Hematopoietic multipotent progenitor cell treated with erythropoietin and hydrocortisone succinate and interleukin-3 and kit ligand, for 4 days (in vitro differentiated cells): Measurements from ENCODE around the gene DAZAP2.
"Not testable (repeated sequence)": the region's sequence is repeated elsewhere in the genome, so short reads cannot be mapped to it uniquely, and the experiment has no call there.

ENCODE experiments used
- DNase-seq: peaks from one replicate; pipeline ENCODE4 v3.0.0-alpha.2; 2015

DAZAP2 gene

DNA sequence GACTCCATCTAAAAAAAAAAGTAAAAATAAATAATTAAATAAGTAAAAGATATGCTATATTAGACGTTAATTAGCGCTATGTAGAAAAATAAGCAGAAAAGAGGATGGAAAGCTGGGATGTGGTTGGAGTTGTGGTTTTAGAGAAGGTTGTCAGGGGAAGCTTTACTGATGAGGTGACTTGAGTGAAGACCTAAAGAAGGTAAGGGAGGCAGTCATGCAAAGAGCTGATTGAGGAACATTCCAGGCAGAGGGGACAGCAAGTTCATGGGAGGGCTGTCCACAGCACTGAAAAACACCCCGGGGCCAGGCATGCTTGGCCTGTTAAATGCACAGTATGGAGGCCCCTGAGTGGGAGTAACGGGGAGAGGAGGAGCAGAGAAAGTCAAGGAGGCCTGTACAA is 15.9 kb downstream of the DAZAP2 start:
- no peak for DNase-seq

GRCh38 chr12:51259600-51259999 is 21.0 kb downstream of the DAZAP2 start:
- not testable (repeated sequence) for DNase-seq

DNA sequence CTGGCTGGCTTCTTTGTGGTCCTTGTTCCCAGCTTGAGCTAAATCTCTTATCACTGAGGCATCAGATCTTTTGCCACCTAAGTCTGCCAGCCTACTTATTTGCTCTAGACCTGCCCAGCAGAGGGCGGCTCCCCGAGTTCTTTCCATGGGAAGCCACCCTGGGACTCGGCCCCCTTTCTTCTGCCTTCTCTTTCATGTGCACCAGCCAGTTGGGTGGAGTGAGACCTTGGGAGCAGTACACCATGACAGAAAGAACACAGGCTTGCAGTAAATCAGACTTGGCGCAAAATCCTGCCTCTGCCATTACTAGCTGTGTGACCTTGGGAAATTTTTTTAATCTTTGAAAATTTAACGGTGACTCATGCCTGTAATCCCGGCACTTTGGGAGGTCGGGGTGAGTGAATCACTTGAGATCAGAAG is 24.1 kb downstream of the DAZAP2 start:
- DNase-seq = peak; percentile 79

- DNase-seq = no peak
Observed at GRCh38 chr12:51263341-51263740, 24.7 kb downstream of the DAZAP2 start.

DNA sequence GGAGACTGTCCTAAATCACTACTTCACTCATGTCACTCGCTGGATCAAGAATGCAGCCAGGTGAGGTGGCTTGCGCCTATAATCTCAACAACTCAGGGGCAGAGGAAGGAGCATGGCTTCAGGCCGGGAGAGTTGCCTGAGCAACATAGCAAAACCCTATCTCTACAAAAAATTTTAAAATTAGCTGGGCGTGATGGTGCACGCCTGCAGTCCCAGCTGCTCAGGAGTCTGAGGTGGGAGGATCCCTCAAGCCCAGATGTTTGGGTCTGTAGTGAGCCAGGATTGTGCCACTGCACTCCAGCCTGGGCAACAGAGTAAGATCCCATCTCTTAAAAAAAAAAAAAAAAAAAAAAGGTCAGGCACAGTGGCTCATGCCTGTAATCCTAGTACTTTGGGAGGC is 25.7 kb downstream of the DAZAP2 start:
- no peak for DNase-seq

GRCh38 chr12:51265024-51265423 is 26.4 kb downstream of the DAZAP2 start:
- no peak for DNase-seq

DNA sequence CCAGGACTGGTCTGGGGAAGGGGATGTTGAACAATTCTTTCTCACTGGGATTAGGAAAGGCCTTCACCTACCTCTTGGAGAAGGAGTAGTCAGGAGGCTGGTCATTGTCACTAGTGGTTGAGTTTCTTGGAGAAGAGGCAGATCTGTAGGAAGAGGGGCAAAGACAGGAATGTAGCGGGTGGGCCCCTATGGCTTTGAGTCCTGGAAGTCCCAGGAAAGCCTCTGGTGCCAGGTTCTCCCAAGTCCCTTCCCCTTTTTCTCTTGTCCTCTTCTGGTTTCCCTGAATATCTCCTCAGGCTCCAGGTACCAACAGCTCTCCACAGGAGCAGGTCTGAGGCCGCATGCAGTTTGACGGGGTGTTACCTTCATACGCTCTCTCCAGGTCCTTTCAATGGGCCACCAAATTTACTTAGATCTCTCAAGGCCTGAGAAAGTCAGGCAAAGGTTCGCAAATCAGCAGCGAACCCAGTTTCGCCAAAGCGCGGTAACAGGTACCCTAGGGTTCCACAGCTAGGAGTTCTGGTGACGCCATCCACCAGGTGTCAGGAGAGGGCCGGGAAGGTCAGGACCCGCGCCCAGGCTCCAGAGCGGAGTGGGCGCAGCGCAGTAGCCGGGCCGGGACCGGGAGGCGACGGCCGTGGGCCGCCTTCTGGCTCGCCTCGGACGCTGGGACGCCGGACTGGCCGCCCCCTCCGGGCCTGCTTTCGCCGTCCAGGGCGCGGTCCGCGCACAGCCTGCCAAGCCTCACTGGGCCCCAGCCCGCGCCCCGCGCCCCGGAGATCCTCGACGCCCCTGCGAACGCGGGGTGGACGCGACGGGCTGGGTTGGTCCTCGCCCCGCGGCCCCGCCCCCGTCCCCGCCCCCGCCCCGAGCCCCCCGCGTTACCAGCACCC is 30.8 kb downstream of the DAZAP2 start:
- peak; percentile 72 for DNase-seq

DNA sequence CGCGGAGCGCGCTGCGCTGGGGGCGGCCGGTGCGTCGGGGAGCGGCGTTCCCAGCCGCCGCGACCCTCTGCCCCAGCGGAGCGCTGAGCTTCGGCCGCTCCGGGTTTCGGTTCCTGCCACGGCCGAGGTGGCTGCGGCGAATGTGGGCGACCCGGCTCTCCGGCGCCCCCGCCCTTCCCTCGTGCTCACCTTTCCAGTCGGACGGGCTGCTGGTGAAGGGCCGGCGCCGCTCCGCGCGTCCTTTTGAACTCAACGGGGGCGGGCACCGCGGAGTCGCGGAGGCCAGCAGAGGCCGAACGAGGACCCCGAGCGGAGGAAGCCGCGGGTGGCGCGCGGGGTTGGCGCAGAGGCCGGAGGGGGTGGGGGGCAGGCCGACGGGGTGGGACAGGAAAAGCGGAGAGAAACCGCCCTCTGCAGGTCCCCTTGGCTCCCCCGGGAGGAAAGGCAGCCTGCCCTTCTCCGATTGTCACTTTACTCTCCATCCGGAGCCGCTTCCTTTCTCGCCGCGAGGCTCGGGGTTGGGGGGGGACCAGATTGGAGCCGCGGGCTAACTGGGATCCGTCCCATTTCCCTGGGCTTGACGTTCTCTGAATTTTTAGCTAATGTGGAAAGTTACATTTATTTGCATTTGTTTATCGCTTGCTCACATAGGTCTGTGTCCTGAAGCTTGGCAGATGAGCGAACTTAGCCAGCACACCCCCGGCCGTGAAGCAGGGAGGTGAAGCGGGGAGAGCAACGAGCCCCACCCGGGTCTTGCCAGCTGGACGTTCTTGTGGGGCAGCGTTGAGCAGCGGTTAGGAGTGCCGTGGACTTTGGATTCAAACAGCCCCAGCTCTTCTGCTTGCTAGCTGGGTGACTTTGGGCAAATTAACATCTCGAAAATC is 31.7 kb downstream of the DAZAP2 start, which contains the start of gene SMAGP:
Gene SMAGP (minus strand): TSS at position 349 of the 884 bp plus-strand sequence. CDS start 1,137 bp downstream, outside the sequence.
- DNase-seq = peak; percentile 50

- DNase-seq = no peak
Observed at GRCh38 chr12:51270951-51271518, 32.4 kb downstream of the DAZAP2 start.

DNA sequence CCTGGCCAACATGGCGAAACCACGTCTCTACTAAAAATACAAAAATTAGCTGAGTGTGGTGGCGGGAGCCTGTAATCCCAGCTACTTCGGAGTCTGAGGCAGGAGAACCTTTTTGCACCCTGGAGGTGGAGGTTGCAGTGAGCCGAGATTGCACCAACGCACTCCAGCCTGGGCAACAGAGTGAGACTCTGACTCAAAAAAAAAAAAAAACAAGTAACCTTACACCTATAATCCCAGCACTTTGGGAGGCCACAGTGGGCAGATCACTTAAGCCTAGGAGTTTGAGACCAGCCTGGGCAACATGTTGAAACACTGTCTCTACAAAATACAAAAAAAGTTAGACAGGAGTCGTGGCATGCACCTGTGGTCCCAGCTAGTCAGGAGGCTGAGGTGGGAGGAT is 34.2 kb downstream of the DAZAP2 start:
- not testable (repeated sequence) for DNase-seq

- peak; percentile 22 for DNase-seq
Observed at GRCh38 chr12:51275088-51275487, 36.5 kb downstream of the DAZAP2 start.

DNA sequence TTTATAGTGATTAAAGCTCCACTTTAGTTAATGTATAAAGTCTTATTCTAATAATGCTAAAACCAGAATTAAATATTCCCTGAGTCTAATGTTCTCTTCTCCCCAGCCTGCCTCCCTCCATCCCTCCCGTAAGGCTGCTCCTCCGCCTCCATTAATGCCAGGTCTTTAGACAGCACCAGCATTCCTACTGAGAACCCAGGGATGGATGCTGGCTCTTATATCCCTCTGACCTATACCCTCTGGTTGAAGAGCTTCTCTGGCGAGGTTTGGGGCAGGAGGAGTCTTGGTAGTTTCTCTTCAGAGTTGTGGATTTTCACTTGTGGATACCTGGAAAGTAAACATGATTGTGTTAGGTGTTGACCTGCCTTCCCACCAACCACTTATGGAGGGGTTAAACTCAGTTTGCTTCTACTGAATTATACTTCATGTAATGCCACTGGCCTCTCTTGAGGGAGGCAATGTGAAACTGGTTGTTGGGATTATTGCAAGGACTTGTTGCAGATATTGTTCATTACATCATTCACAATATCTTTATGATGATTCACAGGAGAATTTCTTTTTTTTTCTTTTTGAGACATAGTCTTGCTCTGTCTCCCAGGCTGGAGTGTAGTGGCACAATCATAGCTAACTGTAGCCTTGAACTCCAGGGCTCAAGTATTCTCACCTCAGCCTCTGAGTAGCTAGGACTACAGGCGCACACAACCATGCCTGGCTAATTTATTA is 42.7 kb downstream of the DAZAP2 start:
- DNase-seq = no peak

GRCh38 chr12:51285843-51286242 is 47.2 kb downstream of the DAZAP2 start:
- no peak for DNase-seq

DNA sequence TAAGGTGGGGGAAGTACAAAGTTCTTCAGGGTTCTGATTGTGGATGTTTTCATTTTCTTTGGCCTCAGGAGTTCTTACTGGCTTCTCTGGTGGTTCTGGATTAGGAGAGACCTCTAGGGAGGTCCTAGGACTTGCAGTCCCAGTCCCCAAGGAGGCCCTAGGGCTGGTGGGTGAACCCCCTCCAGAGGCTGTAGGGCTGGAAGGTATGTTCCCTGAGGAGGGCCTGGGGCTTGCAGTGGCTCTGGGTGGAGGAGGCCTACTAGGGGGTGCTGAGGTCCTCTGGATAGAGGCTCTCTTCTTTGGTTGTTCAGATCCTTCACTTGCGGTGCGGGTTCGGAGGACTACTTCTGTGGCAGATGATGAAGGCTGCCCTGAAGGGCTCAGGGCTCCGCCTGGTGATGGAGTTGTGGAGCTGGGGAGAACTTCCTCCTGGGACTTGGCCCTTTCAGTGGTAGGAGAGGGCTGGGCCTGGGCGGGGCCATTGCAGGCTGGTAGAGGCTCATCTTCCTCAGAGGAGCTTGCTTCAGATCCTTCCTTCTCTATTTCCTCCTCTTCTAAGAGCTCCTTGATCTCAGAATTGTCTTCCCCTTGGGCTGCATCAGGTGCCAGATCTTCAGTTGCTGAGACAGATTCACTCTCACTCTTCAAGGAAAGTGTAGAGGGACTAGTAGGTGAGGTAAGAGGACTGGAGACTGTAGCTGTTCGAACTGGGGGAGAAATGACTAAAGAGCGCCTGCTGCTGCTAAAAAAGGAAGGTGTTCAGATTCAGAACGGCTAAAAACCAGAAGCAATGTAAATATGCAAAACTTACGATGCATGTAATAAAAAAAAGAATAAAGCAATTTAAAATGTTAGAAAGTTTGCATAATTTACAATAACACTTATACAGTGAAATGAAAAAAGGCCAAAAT is 53.2 kb downstream of the DAZAP2 start:
- peak; percentile 43 for DNase-seq
